Lower leg skin (tissue), 4 donors: Measurements from ENCODE around the gene C9orf50. TPM values are rescaled to one million over a fixed set of nuclear protein-coding genes. Genes with fewer than 3 reads are reported as not detected.

Experiments
- DNase-seq, 2 donors: peaks; one replicate each; pipeline ENCODE4 v3.0.0-alpha.2; 2019; ENCODE audit warnings: low spot score in 2 of 2
- H3K4me3 ChIP-seq: fragments of 200-600 bp; sonication (generic); 2 replicates; pipeline ENCODE4 v1.5.1; 2017; ENCODE audit warnings: mild to moderate bottlenecking, low read depth; ENCODE audit not compliant: poor library complexity, severe bottlenecking
- CTCF ChIP-seq, 3 donors: fragments of 450-650 bp; IDR thresholded peaks; one replicate each; pipeline ENCODE4 v1.5.1; 2016; ENCODE audit warnings: antibody characterized with exemption in 3 of 3, mild to moderate bottlenecking in 3 of 3, moderate library complexity in 2 of 3
- POLR2A ChIP-seq, 2 donors: fragments of 450-650 bp; IDR thresholded peaks; one replicate each; pipeline ENCODE4 v1.6.1; 2016 to 2017; ENCODE audit warnings: antibody characterized with exemption in 2 of 2, mild to moderate bottlenecking in 1 of 2, moderate library complexity in 1 of 2
- WGBS, 2 donors: methylation state at CpG; one replicate each; pipeline ENCODE4 v1.1.5; 2018; 5-methylcytosine and 5-hydroxymethylcytosine counted together
- intact Hi-C: fragments of 100-400 bp; cut with DNase I; formaldehyde crosslinking; loops from one replicate; pipeline ENCODE4 v1.15.0; 2023; ENCODE audit warnings: low total_unique reads
- total RNA-seq, 4 donors: library from RNA; depleted of rRNA; stranded (reverse); fragments of >200 nt; gene quantifications; one replicate each; pipeline ENCODE4 v1.1.0, GENCODE V29; 2016

Gene C9orf50
- total RNA-seq, 4 donors from 2014 or later = not detected

DNA sequence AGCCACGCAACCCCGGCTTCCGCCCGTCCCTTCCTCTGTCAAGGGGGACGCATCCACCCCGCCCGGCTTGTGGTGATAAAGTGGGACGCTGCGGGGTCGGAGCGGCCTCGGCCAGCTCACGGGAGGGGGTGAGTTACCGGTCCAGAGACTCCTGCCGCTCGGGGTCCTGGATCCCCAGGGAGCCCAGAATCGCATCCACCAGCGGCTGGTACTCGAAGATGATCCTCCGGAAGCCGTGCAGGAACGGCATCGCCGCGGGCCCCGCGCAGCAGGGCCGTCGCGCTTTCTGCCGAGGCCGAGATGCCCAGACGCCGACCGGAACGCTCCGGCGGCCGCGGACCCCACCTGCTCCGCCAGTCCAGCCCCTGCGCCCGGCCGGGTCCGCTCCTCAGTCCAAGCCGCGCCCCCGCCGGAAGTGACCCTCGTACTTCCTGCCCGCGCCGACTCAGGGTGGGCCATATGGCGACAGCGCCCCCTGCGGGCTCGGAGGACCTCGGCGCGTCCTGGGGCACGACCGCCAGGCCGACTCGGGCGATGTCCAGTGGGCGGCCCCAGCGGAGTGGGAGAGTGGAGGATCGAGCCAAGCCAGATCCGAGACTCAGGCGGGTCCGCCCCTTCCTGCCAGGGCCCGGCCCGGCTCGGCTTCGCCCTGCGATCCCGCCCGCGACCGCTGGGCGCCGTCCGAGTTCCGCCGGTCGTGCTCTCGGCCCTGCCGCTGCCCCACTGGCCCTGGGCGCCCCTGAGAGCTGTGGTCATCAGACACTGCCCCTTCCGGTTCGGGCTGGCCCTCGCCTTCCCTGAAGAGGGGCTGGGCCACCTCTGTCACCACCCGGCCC lies 21.1 kb upstream of the C9orf50 start, which contains the start of gene ASB6:
TSS of gene ASB6 (minus strand) at position 402 of the 836 bp plus-strand sequence. CDS start at position 250, 152 bp downstream.
- DNase-seq = peak; percentile 94 to 99
- TF ChIP-seq POLR2A (IDR thresholded peaks at IDR 0.05) (no peak), CTCF (IDR thresholded peaks at IDR 0.05) (peak in 1 of 3 donors; percentile 100)
- 0 to 1% methylated on average over 34 to 58 of the region's 93 CpGs for WGBS, 2 donors

GRCh38 chr9:129640871-129641749 lies 20.2 kb upstream of the C9orf50 start:
- no peak for TF ChIP-seq CTCF (IDR thresholded peaks at IDR 0.05)
- no peak for TF ChIP-seq POLR2A (IDR thresholded peaks at IDR 0.05)
- H3K4me3 ChIP-seq = peak overlapping the region; percentile 80
- DNase-seq = no peak
- WGBS, 2 donors = 11 to 13% methylated on average over 38 to 44 of the region's 44 CpGs
- intact Hi-C loops = loop anchor here (5.0 kb wide), 1 partner anchor 146 kb away; no protein-coding TSS in a partner anchor

More for the DNA sequence above, 21.1 kb upstream of the C9orf50 start, which contains the start of gene ASB6:
- peak within 1 kb of the TSS; percentile 80 for H3K4me3 ChIP-seq
- intact Hi-C loops = loop anchor here (5.0 kb wide), 1 partner anchor 145 kb away; no protein-coding TSS in a partner anchor

- TF ChIP-seq POLR2A (IDR thresholded peaks at IDR 0.05) (no peak), CTCF (IDR thresholded peaks at IDR 0.05) (no peak)
- intact Hi-C loops = loop anchor here (5.0 kb wide), 1 partner anchor 147 kb away; no protein-coding TSS in a partner anchor
- WGBS, 2 donors = 50% methylated on average over 24 to 25 of the region's 25 CpGs
- no peak overlapping the region for H3K4me3 ChIP-seq
- DNase-seq = no peak
Measured at GRCh38 chr9:129640086-129640870, 19.4 kb upstream of the C9orf50 start.

DNA sequence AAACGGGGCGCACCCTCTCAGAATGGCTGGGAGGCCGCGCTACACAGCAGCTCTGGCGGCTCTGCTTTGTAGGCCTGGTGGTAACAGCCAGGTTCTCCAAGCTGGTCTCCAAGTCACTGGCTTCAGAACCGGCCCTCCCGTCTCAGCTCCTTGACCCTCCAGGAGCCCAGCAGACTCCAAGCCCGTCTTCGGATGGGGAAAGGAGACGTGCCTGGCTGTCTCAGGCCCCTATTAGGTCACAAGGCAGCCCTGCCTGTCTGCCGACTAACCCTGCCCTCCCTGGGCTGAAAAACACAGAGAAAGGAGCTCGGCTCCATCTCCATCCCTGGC lies 18.8 kb upstream of the C9orf50 start:
- no peak overlapping the region for H3K4me3 ChIP-seq
- TF ChIP-seq CTCF (IDR thresholded peaks at IDR 0.05) = no peak
- no peak for TF ChIP-seq POLR2A (IDR thresholded peaks at IDR 0.05)
- intact Hi-C loops = loop anchor here (5.0 kb wide), 2 partner anchors 138 to 148 kb away; no protein-coding TSS in a partner anchor
- WGBS, 2 donors = 37 to 50% methylated on average over 9 to 11 of the region's 12 CpGs
- DNase-seq = no peak

GRCh38 chr9:129639034-129639630 lies 18.2 kb upstream of the C9orf50 start:
- TF ChIP-seq POLR2A (IDR thresholded peaks at IDR 0.05) (no peak), CTCF (IDR thresholded peaks at IDR 0.05) (no peak)
- WGBS, 2 donors = 85 to 88% methylated on average over 16 to 17 of the region's 17 CpGs
- intact Hi-C loops = loop anchor here (5.0 kb wide), 1 partner anchor 138 kb away; no protein-coding TSS in a partner anchor
- H3K4me3 ChIP-seq = no peak overlapping the region
- no peak for DNase-seq
